Hippocampal formation (tissue), 2 donors: ENCODE results near the gene A2M.
"Not testable (repeated sequence)": the region's sequence is repeated elsewhere in the genome, so short reads cannot be mapped to it uniquely, and the experiment has no call there.

Experiments
- DNase-seq, 2 donors: peaks; one replicate each; lab custom pipeline; 2025; lab: John Stamatoyannopoulos, UW

The A2M gene

DNA sequence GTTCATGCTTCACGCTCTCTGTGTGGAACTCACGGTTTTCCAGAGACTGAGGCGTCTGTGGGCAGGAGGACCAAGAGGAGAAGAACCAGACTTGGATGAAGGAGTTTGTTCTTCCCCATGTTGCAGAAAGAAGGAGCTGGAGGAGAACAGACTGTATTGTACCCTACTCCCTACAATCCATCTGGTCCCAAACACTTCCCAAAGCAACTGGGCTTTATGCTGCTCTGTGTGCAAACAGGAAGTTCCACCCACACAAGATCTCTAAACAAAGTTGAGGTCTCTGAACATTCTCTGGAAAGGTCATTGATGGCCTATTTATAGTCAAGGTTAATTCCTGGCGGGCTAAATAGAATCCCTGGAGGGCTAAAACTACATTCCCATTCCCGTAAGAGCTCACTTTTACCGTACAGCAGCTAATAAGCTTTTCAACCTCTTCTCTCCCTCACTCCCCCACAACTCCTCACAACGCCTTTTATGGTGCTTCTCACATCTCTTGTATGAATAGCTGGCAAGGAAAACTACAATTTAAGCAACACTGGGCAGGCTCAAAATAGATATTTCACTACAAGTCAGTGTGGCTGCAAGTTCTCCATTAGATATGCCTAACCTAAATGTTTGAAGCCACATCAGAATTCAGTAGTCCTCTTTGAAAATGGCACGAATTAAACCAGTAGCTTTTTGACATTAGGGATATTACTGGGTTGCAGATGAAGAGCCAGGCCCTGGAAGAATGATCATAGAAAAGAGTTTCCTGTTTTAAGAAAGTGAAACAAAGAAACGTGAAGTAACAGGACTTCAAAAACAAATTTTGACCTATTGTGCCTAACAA lies at the start of gene A2M:
A2M (minus strand) TSS at position 189 of the 829 bp plus-strand sequence; CDS start at position 119, 70 bp downstream.
- DNase-seq: peak in 1 of 2 donors; percentile 46

- DNase-seq: no peak
These were observed 47.7 kb upstream of the A2M start for GRCh38 chr12:9163392-9163791.

DNA sequence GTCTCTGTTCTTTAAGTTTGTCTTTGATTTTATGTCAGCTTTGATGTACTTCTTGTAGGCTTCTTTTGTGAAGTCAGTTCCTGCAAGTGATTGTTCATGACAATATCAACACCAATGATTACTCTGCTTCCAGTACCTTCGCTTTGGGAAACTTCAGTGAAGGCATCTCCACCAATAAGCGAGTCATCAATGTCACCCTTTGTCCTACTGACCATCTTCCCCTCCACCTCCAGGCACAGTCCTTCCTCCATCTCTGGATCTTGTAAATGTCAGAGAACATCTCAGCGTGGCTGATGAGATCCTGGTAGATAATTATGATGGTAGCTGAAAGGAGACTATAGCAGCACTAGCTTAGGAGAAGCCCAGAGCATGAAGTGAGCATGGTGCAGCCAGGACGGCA lies 40.4 kb upstream of the A2M start:
- no peak for DNase-seq

DNA sequence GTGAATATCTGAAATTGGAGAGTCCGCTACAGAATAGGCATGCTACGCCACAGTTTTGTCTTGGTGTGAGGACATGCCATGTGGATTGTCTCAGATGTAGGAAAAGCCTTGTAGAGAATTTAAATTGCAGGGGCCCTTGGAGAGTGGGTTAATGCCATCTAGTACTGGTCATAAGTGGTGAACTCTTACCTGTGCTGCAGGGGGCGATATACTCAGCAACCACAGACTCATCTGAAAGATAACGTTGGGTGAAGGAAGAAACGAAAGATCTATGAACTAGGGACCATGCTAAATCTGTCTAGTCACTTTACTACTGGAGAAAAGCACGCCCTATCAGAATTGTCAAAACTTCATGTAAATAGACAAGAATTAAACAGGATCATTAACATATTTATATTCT lies 33.7 kb upstream of the A2M start:
- DNase-seq: no peak

DNA sequence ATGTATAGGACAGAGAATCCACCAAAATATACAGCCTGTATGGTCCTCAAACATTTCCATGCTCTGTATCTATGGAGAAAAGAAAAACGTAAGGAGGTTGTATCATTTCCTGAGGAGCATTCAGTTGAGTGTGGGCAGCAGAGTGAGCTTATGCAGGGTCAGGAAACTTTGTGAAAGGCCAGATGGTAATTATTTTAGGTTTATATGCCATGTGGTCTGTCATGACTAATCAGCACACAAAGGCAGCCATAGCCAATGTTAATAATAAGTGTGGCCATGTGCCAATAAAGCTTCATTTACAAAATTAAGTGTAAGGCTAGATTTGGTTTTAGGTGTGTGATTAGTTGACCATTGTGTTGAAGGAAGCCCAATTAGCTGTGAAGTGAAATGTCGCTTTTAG lies 33.2 kb upstream of the A2M start:
- DNase-seq: no peak

GRCh38 chr12:9147461-9147860 lies 31.7 kb upstream of the A2M start:
- DNase-seq: no peak

- no peak for DNase-seq
These were observed 29.0 kb upstream of the A2M start for GRCh38 chr12:9144730-9145106.

DNA sequence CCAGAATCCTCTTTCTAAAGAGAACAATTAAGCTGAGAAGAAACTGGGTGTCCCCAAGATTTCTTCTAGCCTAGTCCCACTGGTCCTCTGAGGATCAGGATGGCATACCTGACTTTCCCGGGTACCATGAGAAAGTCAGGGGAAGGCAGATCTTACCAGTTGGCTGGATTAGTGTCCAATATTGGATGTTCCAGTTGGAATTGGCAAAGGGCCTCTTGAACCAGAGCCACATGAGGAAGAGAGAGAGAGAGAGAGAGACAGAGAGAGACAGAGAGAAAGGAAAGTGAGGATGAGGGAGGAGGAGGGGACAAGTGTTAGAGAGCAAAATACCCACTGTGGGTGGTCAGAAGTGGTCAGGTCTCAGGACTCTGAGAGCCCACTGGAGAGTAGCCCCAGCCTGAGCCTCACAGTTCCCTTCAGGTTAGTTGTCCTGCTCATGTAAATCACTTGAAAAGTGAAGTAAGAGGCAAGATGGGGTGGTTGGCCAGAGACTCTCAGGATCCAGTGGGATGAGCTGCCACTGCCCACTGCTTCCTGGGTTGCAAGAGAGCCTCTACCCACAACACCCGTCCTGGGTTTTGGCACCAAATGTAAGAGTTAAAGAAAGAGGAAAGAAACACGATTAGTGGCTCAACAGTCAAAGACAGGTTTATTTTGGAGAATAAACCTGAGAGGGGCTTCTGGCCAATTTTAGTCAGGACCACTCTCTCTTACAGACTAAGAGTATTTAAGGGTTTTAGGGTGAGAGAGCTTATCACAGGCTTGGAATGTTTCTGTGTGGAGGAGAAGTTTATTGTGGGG lies 28.4 kb upstream of the A2M start:
- DNase-seq: no peak

GRCh38 chr12:9143137-9143536 lies 27.4 kb upstream of the A2M start:
- DNase-seq: no peak

DNA sequence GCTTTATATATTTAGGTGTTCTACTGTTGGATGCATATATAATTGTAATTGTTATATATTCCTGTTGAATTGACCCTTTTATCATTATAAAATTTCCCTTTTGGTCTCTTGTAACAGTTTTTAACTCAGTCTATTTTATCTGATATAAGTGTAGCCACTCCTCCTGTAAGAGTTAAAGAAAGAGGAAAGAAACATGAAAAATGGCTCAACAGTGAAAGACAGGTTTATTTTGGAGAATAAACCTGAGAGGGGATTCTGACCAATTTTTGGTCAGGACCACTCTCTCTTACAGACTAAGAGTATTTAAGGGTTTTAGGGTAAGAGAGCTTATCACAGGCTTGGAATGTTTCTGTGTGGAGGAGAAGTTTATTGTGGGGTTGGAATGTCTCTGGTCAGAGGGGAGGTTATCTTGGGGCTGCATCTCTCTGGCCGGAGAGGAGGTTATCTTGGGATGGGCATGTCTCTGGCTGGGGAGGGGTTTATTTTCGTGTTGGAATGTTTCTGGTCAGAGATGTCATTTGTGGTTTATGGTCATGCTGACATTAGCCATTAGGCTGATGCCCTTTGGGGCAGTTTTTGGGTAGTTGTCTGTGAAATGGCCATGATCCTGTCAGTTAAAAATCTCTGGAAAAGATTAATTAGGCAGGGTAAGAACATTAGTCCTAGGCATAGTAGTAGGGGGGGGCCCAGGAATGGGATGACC lies 24.0 kb upstream of the A2M start:
- DNase-seq: not testable (repeated sequence)

- no peak for DNase-seq
These were observed 20.2 kb upstream of the A2M start for GRCh38 chr12:9135903-9136310.

GRCh38 chr12:9134981-9135628 lies 19.4 kb upstream of the A2M start:
- DNase-seq: no peak

- DNase-seq: no peak
These were observed 17.6 kb upstream of the A2M start for GRCh38 chr12:9133216-9133916.

DNA sequence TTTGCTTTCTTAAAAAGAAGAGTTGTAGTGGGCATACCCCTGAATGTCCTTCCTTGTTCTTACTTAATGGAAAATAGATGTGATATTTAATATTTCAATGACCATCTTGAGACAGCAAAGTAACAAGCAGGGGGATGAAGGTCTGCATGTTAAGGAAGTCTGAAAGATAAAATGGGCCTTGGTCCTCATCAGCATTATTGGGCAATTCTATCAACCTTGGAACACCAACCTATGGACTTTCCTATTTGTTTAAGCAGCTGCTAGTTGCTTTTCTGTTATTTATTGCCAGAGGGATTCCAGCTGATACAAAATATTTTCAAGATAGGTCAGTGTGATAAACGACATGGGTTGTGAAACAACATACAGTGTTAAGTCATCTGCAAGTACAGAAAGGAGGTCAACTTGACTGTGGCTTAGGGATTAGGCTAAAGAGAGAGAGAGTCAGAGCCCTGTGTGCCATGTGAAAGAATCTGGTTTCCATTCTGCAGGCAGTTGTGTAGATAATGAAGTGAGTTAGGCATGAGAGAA lies 16.4 kb upstream of the A2M start:
- no peak for DNase-seq

- DNase-seq: no peak
These were observed 14.5 kb upstream of the A2M start for GRCh38 chr12:9130244-9130643.

- no peak for DNase-seq
These were observed 12.4 kb upstream of the A2M start for GRCh38 chr12:9127936-9128663.

DNA sequence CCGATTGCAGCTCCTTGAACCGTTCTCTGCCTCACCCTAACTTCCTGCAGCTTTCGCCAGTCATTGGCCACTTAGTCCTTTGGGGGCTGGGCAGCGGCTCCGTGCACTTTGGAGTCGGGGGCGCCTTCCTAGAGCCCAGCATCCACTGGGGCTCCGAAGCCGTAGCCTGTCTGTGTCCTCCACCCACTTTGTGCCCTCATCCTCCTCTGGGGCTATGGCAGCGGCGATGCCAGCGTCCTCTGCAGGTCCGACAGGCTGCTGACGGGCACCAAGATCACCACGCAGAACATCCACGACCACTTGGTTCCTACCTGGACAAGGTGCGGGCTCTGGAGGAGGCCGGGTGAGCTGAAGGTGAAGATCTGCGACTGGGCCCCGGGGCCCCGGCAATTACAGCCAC lies 11.8 kb upstream of the A2M start:
- no peak for DNase-seq

GRCh38 chr12:9124383-9125031 lies 8.8 kb upstream of the A2M start:
- DNase-seq: no peak

DNA sequence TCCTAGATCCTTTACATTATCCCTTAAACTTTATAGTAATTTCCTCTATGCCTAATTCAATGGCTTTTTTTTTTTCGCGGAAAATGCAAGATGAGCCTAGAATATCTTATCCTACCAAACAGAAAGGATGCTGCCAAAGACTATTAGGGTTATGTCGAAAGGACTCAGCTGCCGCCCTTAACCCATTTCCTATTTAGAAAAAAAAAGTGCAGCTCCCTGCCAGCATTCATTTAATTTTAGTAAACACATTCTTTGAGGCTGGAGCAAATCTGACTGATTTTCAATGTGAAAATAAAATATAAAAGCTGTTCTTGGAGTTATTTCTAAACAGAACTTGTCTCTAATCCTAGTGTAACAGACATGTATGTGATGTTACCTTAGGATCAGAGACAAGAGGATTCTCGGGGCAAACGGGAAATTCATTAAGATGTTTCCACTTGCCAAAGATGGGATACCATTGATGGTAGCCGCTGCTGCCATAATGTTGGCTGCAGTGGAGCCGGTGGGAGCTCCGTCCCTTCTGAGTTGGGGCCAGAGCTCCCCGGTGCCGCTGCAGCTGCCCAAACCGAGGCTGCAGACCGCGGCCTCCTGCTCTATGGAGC lies 8.2 kb upstream of the A2M start:
- no peak for DNase-seq
